Measurements from ENCODE around the gene UTS2B. TPM values are rescaled to one million over a fixed set of nuclear protein-coding genes. Genes with fewer than 3 reads are reported as not detected.

UTS2B gene
- total RNA-seq, 3 donors from 2014 or later, result 0.15 TPM; not detected in 2

GRCh38 chr3:191313296-191313695, 17.0 kb downstream of the UTS2B start:
- no peaks in the 10 kb centered on the region for H3K27me3 ChIP-seq
- TF ChIP-seq POLR2AphosphoS5 (IDR thresholded peaks at IDR 0.05) (no peak), CTCF (IDR thresholded peaks at IDR 0.05) (no peak), POLR2A (IDR thresholded peaks at IDR 0.05) (no peak)
- intact Hi-C loops (cut with DNase I; ENCODE audit: low total_unique reads), result no loop called here
- DNase-seq (ENCODE audit: low spot score in 2 of 2), result no peak
- no peaks in the 10 kb centered on the region for H3K4me1 ChIP-seq
- no peaks in the 10 kb centered on the region for H3K9me3 ChIP-seq
- H3K4me3 ChIP-seq, result no peak overlapping the region
- H3K36me3 ChIP-seq, result no peaks in the 10 kb centered on the region
- H3K27ac ChIP-seq, result no peak overlapping the region

- Histone ChIP-seq H3K27ac (no peak overlapping the region), H3K4me3 (no peak overlapping the region), H3K4me1 (no peaks in the 10 kb centered on the region), H3K36me3 (no peaks in the 10 kb centered on the region), H3K27me3 (no peaks in the 10 kb centered on the region), H3K9me3 (no peaks in the 10 kb centered on the region)
- TF ChIP-seq CTCF (IDR thresholded peaks at IDR 0.05) (no peak), POLR2A (IDR thresholded peaks at IDR 0.05) (no peak), POLR2AphosphoS5 (IDR thresholded peaks at IDR 0.05) (no peak)
- DNase-seq (ENCODE audit: low spot score in 2 of 2), result no peak
- intact Hi-C loops (cut with DNase I; ENCODE audit: low total_unique reads), result no loop called here
Measured at GRCh38 chr3:191307341-191307740, 23.0 kb downstream of the UTS2B start.

- no peaks in the 10 kb centered on the region for H3K36me3 ChIP-seq
- H3K27ac ChIP-seq, result no peak overlapping the region
- H3K9me3 ChIP-seq, result no peaks in the 10 kb centered on the region
- no peaks in the 10 kb centered on the region for H3K4me1 ChIP-seq
- no peak for DNase-seq (ENCODE audit: low spot score in 2 of 2)
- no peak overlapping the region for H3K4me3 ChIP-seq
- TF ChIP-seq POLR2A (IDR thresholded peaks at IDR 0.05), result no peak
- no peak for TF ChIP-seq CTCF (IDR thresholded peaks at IDR 0.05)
- no peak for TF ChIP-seq POLR2AphosphoS5 (IDR thresholded peaks at IDR 0.05)
- no peaks in the 10 kb centered on the region for H3K27me3 ChIP-seq
- intact Hi-C loops (cut with DNase I; ENCODE audit: low total_unique reads), result no loop called here
Measured at GRCh38 chr3:191306428-191306827, 23.9 kb downstream of the UTS2B start.

GRCh38 chr3:191303596-191303995, 26.7 kb downstream of the UTS2B start:
- no peaks in the 10 kb centered on the region for H3K36me3 ChIP-seq
- TF ChIP-seq POLR2A (IDR thresholded peaks at IDR 0.05) (no peak), POLR2AphosphoS5 (IDR thresholded peaks at IDR 0.05) (no peak), CTCF (IDR thresholded peaks at IDR 0.05) (no peak)
- H3K4me1 ChIP-seq, result no peaks in the 10 kb centered on the region
- no peak overlapping the region for H3K4me3 ChIP-seq
- no peaks in the 10 kb centered on the region for H3K9me3 ChIP-seq
- intact Hi-C loops (cut with DNase I; ENCODE audit: low total_unique reads), result no loop called here
- no peak overlapping the region for H3K27ac ChIP-seq
- H3K27me3 ChIP-seq, result no peaks in the 10 kb centered on the region
- no peak for DNase-seq (ENCODE audit: low spot score in 2 of 2)

GRCh38 chr3:191302451-191302850, 27.9 kb downstream of the UTS2B start:
- intact Hi-C loops (cut with DNase I; ENCODE audit: low total_unique reads), result no loop called here
- no peak for DNase-seq (ENCODE audit: low spot score in 2 of 2)
- no peak overlapping the region for H3K27ac ChIP-seq
- H3K27me3 ChIP-seq, result no peaks in the 10 kb centered on the region
- H3K4me3 ChIP-seq, result no peak overlapping the region
- H3K36me3 ChIP-seq, result no peaks in the 10 kb centered on the region
- TF ChIP-seq POLR2A (IDR thresholded peaks at IDR 0.05), result no peak
- no peak for TF ChIP-seq POLR2AphosphoS5 (IDR thresholded peaks at IDR 0.05)
- TF ChIP-seq CTCF (IDR thresholded peaks at IDR 0.05), result no peak
- no peaks in the 10 kb centered on the region for H3K9me3 ChIP-seq
- no peaks in the 10 kb centered on the region for H3K4me1 ChIP-seq
